ENCODE results near the gene EEF2K.

DNA sequence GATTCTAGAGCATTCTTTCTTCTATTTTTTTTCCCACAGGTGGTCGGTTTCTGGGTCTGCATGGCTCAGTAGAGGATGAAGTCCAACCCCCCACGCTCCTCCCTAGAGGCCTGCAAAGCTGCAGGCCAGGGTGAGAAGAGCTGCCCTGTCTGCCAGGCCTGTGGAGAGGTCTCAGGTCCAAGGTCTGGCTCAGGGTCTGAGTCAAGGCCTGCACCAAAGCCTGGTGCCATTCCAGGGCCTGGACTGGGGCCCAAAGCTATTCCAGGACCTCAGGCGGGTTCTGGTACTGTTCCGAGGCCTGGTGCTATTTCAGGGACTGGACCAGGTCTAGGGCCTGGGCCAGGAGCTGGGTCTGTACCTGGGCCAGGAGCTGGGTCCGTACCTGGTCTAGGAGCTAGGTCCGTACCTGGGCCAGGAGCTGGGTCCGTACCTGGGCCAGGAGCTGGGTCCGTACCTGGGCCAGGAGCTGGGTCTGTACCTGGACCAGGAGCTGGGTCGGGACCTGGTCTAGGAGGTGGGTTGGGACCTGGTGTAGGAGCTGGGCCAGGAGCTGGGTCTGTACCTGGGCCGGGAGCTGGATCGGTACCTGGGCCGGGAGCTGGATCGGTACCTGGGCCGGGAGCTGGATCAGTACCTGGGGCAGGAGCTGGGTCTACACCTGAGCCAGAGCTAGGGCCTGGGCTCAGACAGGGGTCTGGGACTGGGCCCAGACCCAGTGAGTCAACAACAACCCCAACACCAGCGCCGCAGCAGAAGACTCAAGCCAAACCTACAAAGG, 40.4 kb upstream of the EEF2K start:
- TF ChIP-seq POLR2AphosphoS5 (IDR thresholded peaks at IDR 0.05; ENCODE audit: low read depth, low read length), result no peak
- no peak for TF ChIP-seq SIN3A (IDR thresholded peaks at IDR 0.05; ENCODE audit: borderline replicate concordance, insufficient read depth, low read length)
- no peak for TF ChIP-seq REST (IDR thresholded peaks at IDR 0.05; ENCODE audit: insufficient read depth in 1 of 2, low read depth in 2 of 2, low read length in 2 of 2)
- TF ChIP-seq TAF1 (IDR thresholded peaks at IDR 0.05; ENCODE audit: borderline replicate concordance, insufficient read depth, low read length), result no peak
- TF ChIP-seq FOXP2 (optimal IDR thresholded peaks at IDR 0.05; ENCODE audit: borderline replicate concordance, extremely low read depth, extremely low read length, insufficient read depth), result no peak
